GM18870 (cell line): Measurements from ENCODE around the gene PIM1.
"Not testable (repeated sequence)": the region's sequence is repeated elsewhere in the genome, so short reads cannot be mapped to it uniquely, and the experiment has no call there.

Experiments
- ATAC-seq: cut with Tn5 transposase; IDR thresholded peaks from one replicate; pipeline ENCODE4 v1.9.1; 2021; ENCODE audit warnings: moderate library complexity; ENCODE audit not compliant: unreplicated experiment

Gene PIM1

DNA sequence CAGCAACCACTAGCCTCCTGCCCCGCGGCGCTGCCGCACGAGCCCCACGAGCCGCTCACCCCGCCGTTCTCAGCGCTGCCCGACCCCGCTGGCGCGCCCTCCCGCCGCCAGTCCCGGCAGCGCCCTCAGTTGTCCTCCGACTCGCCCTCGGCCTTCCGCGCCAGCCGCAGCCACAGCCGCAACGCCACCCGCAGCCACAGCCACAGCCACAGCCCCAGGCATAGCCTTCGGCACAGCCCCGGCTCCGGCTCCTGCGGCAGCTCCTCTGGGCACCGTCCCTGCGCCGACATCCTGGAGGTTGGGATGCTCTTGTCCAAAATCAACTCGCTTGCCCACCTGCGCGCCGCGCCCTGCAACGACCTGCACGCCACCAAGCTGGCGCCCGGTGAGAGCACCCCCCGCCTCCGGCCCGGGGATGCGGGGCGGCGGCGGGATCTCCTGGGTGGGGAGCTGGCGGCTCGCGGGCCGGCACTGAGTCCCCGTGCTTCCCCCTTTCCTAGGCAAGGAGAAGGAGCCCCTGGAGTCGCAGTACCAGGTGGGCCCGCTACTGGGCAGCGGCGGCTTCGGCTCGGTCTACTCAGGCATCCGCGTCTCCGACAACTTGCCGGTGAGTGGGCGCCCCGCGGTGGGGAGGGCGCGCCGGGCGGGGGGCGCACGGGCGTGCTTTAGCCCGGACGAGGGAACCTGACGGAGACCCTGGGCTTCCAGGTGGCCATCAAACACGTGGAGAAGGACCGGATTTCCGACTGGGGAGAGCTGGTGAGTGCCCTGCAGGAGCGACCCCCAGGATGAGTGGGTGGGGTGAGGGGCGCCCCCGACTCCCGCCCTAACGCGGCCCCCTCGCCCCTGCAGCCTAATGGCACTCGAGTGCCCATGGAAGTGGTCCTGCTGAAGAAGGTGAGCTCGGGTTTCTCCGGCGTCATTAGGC lies 585 bp downstream of the PIM1 start:
- ATAC-seq, result no peak

DNA sequence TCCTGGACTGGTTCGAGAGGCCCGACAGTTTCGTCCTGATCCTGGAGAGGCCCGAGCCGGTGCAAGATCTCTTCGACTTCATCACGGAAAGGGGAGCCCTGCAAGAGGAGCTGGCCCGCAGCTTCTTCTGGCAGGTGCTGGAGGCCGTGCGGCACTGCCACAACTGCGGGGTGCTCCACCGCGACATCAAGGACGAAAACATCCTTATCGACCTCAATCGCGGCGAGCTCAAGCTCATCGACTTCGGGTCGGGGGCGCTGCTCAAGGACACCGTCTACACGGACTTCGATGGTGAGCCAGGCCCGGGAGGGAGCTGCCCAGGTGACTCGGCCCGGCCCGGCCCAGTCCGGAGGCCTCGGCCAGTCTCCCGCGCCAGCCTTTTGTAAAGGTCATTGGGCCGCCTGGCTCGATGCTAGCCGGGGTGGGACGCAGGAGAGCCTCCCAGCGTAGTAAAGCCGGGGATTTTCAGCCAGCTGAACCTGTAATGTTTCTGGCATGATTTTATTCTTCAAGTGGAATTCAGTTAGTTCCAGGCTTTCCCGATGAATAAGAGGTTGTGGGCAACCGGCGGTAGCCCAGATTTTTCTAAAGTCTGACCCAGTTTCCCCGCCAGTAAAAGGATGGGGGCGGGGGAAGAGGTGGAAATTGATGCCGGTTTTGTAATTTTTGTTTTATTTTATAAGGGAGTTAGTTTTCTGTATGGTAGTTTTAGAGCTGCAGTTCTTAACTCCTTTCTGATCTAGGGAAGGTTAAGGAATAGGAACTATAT lies 1.4 kb downstream of the PIM1 start:
- ATAC-seq, result no peak

DNA sequence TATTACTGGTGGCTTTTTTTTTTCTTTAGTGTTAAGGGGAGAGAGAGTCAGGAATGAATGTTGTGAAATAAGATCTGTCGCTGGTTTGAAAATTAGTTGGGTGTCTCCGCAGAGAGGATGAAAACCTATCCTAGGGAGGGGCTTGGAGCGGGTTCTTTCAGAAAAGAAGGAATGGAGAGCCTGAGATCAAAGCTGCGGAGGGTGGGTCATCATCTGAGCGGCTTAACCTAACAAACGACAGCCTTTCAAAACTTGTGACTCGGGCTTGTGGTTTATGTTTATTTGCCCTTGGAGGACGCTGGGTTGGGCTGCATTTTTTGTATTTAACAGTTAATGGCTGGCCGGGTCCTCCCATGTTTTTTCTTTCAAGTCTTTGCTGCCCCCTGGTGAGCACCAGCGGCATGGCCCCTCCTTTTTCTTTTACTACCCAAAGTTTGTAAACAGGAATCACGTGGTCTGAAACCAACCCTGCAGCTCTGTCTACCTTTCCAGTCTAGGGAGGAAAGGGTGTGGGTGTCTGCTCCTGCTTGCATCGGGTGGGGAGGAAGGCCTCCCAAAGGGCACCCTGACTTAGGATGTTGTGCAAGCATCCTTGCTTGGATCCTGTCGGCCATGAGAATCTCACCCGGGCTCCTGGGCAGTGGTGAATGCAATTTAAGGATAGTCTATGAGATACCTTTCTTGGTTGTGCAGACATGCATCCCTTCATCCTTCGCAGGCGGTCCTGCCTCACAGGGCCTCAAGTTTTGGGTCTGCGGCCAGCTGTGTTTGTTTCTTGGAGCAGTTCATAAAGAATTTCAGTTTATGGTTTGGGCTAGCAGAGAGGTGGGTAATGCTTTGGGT lies 2.2 kb downstream of the PIM1 start:
- peak; percentile 39 for ATAC-seq

DNA sequence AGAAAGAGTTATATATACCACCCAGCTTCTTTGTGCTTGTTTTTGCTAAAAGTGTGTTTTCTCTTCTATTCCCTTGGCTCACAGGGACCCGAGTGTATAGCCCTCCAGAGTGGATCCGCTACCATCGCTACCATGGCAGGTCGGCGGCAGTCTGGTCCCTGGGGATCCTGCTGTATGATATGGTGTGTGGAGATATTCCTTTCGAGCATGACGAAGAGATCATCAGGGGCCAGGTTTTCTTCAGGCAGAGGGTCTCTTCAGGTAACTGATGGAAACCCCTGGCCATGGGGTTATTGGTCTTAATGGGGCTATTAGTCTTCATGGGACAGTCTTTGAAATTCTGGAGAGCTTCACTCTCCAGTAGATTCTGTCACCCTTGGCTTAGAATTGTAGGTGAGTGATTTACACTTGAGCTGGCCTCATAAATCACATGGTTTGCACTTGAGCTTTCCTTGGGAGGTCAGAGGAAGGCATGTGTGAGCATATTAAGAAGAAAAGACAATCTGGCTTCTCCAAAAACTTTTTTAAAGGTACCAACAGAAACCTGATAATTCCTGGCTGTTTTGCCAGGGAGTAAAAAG lies 3.0 kb downstream of the PIM1 start:
- no peak for ATAC-seq

DNA sequence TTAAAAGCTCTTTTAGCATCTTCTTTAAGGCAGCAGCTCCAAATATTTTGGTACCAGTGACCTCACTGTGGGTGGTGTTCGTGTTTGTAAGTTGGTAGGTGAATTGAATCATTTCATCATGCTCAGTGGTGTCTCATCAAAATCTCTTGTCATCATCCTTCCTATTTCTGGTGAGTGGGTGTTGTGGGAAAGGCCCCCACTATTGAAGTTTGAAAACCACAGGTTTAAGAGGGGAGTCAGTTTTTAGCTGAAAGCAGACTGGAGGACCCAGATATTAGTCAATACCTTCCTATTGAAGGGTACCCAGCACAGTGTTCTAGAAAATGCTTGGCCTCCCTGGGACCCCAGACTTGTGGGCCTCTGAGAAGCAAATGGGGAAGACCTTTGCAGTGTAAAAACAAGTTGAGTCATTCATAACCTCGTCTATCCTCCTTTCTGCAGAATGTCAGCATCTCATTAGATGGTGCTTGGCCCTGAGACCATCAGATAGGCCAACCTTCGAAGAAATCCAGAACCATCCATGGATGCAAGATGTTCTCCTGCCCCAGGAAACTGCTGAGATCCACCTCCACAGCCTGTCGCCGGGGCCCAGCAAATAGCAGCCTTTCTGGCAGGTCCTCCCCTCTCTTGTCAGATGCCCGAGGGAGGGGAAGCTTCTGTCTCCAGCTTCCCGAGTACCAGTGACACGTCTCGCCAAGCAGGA lies 3.7 kb downstream of the PIM1 start:
- no peak for ATAC-seq

DNA sequence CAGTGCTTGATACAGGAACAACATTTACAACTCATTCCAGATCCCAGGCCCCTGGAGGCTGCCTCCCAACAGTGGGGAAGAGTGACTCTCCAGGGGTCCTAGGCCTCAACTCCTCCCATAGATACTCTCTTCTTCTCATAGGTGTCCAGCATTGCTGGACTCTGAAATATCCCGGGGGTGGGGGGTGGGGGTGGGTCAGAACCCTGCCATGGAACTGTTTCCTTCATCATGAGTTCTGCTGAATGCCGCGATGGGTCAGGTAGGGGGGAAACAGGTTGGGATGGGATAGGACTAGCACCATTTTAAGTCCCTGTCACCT lies 4.2 kb downstream of the PIM1 start:
- ATAC-seq, result no peak

DNA sequence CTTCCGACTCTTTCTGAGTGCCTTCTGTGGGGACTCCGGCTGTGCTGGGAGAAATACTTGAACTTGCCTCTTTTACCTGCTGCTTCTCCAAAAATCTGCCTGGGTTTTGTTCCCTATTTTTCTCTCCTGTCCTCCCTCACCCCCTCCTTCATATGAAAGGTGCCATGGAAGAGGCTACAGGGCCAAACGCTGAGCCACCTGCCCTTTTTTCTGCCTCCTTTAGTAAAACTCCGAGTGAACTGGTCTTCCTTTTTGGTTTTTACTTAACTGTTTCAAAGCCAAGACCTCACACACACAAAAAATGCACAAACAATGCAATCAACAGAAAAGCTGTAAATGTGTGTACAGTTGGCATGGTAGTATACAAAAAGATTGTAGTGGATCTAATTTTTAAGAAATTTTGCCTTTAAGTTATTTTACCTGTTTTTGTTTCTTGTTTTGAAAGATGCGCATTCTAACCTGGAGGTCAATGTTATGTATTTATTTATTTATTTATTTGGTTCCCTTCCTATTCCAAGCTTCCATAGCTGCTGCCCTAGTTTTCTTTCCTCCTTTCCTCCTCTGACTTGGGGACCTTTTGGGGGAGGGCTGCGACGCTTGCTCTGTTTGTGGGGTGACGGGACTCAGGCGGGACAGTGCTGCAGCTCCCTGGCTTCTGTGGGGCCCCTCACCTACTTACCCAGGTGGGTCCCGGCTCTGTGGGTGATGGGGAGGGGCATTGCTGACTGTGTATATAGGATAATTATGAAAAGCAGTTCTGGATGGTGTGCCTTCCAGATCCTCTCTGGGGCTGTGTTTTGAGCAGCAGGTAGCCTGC lies 4.8 kb downstream of the PIM1 start:
- no peak for ATAC-seq

DNA sequence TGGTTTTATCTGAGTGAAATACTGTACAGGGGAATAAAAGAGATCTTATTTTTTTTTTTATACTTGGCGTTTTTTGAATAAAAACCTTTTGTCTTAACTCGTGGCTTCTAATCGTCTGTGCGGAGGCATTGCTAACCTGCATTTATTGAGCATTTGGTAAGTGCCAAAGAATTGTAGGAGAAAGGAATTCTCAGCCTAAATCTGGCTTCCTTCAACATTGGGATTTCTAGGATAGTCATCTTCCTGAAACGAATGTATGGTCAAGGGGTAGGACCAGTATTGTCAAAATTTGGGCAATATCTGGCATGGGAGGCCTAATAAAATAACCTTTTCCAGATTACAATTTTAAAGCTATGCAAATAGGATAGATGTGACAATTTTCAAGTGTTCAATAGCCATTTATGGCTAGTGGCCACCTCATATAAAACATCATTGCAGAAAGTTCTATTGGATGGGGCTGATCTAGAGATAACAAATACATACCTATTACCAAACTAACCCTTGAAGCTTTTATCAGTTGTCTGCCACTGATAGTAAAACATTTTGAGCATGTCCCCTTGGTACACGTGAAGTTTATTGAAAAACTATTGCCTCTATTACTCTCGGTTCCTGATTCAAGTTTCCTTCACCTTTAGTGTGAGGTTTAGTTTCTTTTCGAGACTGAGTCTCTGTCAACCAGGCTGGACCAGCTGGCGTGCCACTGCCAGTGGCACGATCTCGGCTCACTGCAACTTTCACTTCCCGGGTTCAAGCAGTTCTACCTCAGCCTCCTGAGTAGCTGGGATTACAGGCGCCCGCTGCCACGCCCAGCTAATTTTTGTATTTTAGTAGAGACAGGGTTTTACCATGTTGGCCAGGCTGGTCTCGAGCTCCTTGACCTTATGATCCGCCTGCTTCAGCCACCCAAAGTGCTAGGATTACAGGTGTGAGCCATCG lies 5.6 kb downstream of the PIM1 start:
- no peak for ATAC-seq

DNA sequence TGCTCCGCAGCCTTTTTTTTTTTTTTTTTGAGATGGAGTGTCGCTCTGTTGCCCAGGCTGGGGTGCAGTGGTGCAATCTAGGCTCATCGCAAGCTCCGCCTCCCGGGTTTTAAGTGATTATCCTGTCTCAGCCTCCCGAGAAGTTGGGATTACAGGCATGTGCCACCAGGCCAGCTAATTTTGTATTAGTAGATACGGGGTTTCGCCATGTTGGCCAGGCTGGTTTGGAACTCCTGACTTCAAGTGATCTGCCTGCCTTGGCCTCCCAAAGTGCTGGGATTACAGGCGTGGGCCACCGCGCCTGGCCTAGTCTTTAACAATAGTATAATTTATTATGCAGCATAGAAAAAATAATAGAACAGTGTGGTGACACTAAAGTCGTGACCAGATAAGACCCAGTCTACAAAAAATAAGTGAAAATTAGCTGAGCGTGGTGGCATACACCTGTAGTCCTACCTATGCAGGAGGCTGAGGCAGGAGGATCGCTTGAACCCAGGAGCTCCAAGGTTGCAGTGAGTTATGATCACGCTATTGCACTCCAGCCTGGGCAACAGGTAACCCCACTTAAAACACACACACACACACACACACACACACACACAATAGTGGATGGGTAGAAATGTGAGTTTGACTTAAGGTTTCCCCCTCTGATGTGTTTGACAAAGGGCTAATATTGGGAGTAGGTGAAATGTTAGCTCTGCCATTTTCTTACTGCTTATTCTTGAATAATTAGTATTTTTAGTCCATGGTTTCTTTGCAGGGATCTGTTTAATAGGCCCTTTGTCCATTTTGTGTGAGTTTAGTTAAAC lies 6.5 kb downstream of the PIM1 start:
- ATAC-seq, result no peak

DNA sequence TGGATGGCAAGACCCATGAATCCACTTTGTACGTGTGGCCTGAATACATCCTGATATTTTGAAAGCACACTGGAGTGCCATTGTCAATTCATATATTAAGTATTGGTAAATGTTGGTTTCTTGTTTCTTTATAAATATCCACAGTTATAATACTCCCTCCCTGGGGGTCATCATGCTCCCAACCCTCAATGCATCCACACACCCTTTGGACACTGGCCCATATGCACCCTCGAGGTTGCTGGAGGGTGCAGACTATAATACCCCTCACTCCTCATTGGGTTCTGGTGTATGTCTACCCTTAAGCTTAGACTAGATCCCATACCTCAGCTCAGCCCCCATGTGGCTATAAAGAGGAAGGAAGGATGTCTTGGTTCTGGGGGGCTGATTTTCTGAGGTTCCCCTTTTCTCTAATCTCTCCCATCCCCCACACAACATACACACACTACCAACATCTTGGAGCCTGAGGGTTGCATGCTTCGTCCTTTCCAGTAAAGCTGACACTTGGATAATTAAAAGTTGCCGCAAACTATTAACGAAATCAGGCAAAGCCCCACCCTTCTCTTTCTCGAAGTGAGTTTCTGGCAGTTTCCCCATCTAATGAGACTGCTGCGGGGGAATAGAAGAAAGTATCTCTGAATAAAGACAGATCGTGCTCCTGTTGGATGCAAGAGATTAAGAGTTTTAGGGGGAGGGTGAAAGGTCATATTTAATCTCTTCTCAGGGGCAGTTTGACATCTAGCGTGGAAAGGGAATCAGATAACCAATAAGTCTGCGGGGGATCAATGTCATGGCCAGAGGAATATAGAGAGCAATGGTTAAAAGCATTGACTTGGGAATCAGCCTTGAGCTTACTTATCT lies 7.4 kb downstream of the PIM1 start:
- ATAC-seq, result no peak

DNA sequence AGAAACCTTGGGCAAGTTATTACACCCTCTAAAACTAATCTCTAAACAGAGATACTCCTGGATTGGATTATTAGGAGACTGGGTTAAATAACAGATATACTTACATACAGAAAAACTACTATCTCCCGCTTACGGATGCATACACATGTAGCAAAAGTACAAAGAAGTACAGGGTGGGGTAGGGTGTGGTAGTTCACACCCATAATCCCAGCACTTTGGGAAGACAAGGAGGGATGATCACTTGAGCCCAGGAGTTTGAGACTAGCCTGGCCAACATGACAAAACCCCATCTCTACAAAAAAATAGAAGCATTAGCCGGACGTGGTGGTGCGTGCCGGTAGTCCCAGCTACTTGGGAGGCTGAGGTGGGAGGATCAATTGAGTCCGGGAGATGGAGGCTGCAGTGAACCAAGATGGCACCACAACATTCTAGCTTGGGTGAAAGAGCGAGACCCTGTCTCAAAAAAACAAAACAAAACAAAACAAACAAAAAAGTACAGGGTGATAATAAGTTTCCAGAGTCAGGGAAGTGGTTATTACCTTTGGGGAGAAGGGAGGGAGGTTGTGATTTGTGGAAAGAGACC lies 8.1 kb downstream of the PIM1 start:
- no peak for ATAC-seq

DNA sequence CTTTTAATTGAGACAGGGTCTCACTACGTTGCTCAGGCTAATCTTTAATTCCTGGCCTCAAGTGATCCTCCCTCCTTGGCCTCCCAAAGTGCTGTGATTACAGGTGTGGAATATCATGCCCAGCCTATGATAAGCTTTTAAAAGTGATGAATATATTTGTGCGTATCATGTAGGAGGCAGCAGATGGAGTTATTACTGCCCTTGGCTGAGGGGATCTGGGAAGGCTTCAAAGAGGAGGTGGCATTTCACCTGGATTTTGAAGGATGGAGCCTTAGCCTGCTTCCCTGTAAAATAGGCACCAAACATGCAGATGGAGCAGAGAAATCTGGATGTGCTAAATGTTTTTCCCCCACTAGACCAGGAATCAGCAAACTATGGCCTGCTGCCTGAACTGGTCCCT lies 10.1 kb downstream of the PIM1 start:
- ATAC-seq, result no peak

DNA sequence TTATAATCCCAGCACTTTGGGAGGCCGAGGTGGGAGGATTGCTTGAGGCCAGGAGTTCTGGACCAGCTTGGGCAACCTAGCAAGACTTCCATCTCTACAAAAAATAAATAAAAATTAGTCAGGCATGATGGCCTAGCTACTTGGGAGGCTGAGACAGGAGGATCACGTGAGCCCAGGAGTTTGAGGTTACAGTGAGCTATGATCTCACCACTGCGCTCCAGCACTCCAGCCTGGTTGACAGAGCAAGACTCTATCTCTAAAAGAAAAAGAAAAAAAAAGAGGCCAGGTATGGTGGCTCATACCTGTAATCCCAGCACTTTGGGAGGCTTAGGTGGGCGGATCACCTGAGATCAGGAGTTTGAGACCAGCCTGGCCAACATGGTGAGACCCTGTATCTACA lies 10.7 kb downstream of the PIM1 start:
- ATAC-seq, result not testable (repeated sequence)

DNA sequence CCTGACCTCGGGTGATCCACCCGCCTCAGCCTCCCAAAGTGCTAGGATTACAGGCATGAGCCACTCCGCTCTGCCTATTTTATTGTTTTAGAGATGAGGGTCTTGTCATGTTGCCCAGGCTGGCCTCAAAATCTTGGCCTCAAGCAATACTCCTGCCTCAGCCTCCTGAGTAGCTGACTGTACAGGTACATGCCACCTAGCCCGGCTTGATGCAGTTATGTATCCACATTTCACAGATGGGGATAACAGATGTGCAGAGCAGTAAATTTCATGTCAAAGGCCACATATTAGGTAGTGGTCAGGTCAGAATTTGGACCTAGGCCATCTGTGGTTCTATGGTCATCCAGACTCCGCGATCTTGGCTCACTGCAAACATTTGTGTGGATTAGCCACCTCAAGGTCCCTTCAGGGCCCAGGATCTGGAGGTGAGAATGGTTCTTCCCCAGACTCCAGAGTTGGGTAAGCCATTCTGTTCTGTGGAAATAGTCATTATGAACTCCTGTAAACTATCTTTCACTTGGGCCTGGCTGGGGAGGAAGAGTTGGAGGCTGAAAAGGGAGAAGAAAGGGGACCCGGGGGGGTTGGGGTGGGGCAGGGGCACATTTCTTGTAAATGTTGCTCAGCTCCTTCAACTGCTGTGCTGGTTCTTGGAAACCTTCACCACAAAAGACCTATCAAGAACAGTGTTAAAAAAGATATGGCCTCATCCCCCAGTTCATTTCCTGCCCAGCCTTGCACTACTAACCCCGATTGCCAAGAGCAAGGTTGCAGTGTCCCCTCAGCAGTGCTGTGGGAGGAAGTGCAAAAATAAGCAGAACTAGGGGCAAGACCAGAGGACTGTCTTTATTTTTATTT lies 13.0 kb downstream of the PIM1 start:
- no peak for ATAC-seq

DNA sequence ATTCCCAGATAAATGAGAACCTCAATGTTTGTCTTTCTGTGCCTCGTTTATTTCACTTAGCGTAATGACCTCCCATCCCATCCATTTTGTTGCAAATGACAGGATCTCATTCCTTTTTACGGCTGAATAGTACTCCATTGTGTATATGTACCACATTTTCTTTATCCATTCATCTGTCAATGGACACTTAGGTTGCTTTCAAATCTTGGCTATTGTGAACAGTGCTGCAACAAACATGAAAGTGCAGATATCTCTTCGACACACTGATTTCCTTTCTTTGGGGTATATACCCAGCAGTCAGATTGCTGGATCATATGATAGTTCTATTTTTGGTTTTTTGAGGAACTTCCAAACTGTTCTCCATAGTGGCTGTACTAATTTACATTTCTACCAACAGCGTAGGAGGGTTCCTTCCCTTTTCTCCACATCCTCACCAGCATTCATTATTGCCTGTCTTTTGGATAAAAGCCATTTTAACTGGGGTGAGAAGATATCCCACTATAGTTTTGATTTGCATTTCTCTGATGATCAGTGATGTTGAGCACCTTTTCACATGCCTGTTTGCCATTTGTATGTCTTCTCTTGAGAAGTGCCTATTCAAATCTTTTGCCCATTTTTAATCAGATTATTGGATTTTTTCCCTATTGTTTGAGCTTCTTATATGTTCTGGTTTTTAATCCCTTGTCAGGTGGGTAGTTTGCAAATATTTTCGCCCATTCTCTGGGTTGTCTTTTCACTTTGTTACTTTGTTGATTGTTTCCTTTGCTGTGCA lies 16.2 kb downstream of the PIM1 start:
- ATAC-seq, result not testable (repeated sequence)
